Sigmoid colon (tissue), 4 donors: ENCODE measurements around the gene ADAMTS3.
A peak's percentile ranks its signal among the peaks of the same experiment; 100 is the strongest.

ENCODE experiments used
- EP300 ChIP-seq, 4 donors: sonication (generic); formaldehyde crosslinking; IDR thresholded peaks; one replicate each; pipeline ENCODE4 v1.6.1; 2017; ENCODE audit warnings: antibody characterized with exemption in 4 of 4
- POLR2A ChIP-seq, 2 donors: fragments of 450-650 bp; IDR thresholded peaks; one replicate each; pipeline ENCODE4 v1.6.1; 2016; ENCODE audit warnings: antibody characterized with exemption in 2 of 2, mild to moderate bottlenecking in 2 of 2, moderate library complexity in 2 of 2
- TF ChIP-seq, protein P1 (sequence below), 4 experiments: fragments of 450-650 bp in 3 of 4; fragments of 200-600 bp in 1 of 4; IDR thresholded peaks; one replicate each; pipeline ENCODE4 v1.5.1; 2016 to 2019; ENCODE audit warnings: antibody characterized with exemption in 4 of 4, mild to moderate bottlenecking in 3 of 4, moderate library complexity in 2 of 4

DNA sequence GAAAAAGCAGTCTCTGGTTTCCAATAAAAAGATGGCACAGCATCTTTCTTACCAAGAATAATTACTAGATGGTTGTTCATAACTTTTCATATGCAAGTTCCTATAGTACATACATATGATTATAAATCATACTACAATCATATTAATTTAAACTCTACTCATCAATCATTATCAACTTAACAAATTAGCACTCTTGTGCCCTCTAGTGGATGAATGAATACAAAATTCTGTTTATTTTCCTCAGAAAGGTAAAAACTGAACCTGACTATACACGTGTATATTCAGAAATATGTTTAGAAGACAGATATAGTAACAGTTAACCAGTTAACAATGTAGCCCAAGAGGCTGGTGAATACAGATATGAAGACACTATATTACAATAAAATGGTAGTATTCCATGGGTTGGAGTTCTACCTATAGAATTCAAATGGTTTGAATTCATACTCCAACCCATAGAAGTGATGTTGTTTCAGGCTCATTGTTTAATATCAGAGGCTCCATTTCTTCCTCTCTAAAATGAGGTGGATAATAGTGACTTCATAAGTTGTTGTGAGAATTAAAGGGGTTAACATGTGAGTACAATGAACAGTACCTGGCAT, 100.0 kb downstream of the ADAMTS3 start:
- TF ChIP-seq, protein P1, sequence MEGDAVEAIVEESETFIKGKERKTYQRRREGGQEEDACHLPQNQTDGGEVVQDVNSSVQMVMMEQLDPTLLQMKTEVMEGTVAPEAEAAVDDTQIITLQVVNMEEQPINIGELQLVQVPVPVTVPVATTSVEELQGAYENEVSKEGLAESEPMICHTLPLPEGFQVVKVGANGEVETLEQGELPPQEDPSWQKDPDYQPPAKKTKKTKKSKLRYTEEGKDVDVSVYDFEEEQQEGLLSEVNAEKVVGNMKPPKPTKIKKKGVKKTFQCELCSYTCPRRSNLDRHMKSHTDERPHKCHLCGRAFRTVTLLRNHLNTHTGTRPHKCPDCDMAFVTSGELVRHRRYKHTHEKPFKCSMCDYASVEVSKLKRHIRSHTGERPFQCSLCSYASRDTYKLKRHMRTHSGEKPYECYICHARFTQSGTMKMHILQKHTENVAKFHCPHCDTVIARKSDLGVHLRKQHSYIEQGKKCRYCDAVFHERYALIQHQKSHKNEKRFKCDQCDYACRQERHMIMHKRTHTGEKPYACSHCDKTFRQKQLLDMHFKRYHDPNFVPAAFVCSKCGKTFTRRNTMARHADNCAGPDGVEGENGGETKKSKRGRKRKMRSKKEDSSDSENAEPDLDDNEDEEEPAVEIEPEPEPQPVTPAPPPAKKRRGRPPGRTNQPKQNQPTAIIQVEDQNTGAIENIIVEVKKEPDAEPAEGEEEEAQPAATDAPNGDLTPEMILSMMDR (IDR thresholded peaks at IDR 0.05) = peak in 3 of 4 experiments; percentile 22 to 44 (median 28)
- no peak for TF ChIP-seq POLR2A (IDR thresholded peaks at IDR 0.05)
- TF ChIP-seq EP300 (IDR thresholded peaks at IDR 0.05) = no peak
